DMS79 treated with DMSO at 0.1 percent for 48 hours (cell line): ENCODE data around the gene SSMEM1.
"Not testable (repeated sequence)": the region's sequence is repeated elsewhere in the genome, so short reads cannot be mapped to it uniquely, and the experiment has no call there.

Experiments used
- DNase-seq: peaks from one replicate; lab custom pipeline; 2025; lab: John Stamatoyannopoulos, UW

Gene SSMEM1, protein sequence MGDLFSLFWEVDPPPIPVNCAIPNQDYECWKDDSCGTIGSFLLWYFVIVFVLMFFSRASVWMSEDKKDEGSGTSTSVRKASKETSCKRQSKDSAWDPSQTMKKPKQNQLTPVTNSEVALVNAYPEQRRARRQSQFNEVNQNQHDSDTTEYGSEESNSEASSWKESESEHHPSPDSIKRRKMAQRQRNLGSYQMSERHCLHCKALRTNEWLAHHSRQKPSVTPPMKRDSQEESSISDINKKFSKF

GRCh38 chr7:130207642-130208041 lies at the start of gene SSMEM1:
Gene SSMEM1, plus strand, starts transcription at chr7:130207860. Its CDS starts 51 bp downstream, at chr7:130207911.
- no peak for DNase-seq

GRCh38 chr7:130160023-130160422 lies 47.6 kb upstream of the SSMEM1 start:
- no peak for DNase-seq

DNA sequence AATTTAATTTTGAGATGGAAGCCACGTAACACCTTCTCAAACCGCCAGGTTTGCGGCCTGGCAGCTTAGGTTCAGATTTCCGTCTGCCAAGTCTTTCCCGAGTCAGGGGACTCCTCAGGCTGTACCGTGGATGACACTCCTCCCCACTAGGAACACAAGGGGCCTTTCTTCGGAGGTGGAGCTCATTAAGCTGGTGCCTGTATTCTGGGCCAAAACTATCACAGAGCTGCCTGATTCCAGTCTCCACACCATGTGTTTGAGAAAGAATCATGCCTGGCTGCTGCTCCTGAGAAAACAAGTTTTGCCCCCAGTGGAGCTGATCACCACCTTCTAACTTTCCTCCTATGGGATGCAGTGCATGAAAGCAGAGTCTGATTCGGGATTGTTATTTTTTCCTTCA lies 47.2 kb upstream of the SSMEM1 start:
- no peak for DNase-seq

GRCh38 chr7:130162196-130162595 lies 45.5 kb upstream of the SSMEM1 start:
- no peak for DNase-seq

DNA sequence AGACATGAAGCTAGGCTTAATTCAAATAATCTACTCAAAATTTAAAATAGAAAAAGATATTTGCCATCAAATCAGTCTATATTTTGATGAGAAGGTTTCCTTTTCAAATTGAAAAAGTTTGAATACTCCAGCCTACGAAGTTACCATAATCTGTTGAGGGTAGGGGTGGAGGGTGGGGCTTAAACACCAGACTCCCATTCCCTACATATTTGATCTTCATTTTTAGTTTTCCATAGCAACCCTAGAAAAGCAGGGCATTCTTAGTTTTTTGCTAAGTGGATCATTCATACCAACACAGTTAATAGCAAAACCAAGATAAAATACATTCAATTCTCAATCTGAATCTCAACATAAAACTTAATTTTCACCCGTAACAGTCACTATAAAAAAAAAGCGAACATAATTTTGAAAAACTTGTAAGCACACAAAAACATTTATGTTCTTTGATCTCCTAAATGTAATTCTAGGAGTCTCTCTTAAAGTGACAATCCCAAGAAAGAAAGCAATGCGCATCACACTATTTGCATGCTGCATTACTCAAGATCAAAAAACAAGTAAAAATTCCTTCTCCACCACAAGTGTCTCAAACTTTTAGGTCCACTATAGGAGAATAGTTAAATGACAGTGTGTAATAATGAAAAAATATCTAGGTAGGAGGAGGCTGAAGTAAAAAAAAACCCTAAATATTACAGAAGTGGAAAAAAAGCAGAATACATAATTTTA lies 33.3 kb upstream of the SSMEM1 start:
- DNase-seq: no peak

- DNase-seq: no peak
Observed at GRCh38 chr7:130178251-130178650, 29.4 kb upstream of the SSMEM1 start.

DNA sequence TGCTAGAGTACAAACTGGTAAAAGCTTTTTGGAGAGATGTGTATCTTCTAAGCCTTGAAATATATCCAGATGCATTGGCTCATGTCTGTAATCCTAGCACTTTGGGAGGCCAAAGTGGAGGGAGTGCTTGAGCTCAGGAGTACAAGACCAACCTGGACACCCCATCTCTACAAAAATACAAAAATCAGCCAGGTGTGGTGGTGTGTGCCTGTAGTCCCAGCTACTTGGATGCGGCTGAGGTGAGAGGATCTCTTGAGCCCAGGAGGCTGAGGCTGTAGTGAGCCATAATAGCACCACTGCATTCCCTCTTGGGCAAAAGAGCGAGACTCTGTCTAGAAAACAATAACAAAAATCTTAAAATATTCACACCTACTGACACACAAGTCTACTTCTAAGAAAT lies 28.0 kb upstream of the SSMEM1 start:
- no peak for DNase-seq

DNA sequence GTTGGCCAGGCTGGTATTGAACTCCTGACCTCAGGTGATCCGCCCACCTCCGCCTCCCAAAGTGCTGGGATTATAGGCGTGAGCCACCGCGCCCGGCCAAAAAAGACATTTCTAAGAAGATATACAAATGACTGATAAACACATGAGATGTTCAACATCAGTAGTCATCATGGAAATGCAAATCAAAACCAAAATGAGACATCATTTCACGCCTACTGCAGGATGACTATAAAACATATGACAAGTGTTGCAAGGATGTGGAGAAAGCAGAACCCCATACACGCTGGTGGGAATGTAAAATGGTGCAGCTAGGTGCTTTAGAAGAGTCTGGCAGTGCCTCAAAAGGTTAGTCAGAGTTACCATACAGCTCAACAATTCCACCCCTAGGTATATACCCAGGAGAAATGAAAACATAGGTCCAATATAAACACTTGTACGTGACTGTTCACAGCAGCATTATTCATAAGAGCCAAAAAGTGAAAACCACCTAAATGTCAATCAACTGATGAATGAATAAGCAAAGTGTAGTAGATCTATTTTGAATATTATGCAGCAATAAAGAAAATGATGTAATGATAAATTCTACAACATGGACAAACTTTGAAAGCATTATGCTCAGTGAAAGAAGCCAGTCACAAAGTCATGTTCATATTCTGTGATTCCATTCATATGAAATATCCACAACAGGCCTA lies 26.9 kb upstream of the SSMEM1 start:
- no peak for DNase-seq

DNA sequence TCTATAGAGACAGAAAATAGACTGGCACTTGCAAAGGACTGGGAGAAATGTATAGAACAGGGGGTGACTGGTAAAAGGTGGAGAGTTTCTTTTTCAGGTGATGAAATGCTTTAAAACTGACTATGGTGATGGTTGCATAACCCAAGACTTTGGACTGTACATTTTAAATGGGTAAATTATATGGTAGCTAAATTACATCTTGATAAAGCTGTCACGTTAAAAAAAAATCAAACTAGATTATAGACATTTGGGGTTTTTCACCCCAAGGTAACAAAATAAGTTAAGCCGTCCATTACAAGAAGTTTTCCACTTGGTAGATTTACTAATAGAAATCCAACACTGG lies 26.4 kb upstream of the SSMEM1 start:
- DNase-seq: no peak

GRCh38 chr7:130182990-130183389 lies 24.7 kb upstream of the SSMEM1 start:
- no peak for DNase-seq

GRCh38 chr7:130184349-130184748 lies 23.3 kb upstream of the SSMEM1 start:
- not testable (repeated sequence) for DNase-seq

DNA sequence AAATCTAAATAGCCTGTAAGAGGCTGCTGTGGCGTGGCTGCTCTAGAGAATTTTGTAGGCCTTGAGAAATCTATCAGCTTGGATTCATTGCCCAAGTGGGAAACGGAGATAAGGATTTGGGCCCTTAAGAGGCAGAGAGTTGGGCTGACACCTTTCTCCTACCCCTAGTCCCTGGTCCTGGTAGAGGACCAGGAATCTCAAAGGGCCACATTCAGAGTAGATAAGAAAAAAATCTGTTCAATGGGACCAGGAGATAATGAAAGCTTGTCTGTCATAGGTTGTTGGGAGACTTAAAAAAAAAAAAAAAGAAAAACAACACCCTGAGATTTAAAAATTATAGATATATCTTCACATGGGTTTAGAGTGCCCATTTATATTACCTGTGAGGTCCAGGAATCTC lies 20.3 kb upstream of the SSMEM1 start:
- DNase-seq: no peak

- DNase-seq: no peak
Observed at GRCh38 chr7:130189343-130189742, 18.3 kb upstream of the SSMEM1 start.

DNA sequence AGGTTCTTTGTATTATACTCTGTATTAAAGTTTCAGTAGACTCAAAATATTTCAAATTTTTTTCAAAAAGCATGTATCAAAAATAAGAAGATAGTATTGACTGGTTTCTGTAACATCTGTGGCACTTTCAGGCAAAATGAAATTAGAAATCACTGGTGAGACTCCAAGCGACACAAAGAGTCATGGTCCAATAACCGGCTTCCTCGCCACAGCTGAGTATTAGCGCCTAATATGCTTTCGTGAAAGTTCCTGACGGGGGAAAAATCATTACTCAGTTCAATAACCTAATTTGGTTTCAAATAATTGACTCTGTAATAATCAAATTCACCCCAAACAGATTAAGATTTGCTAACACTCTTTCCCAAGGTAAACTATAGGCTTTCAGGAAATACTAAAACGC lies 15.9 kb upstream of the SSMEM1 start:
- DNase-seq: no peak

GRCh38 chr7:130195396-130195795 lies 12.3 kb upstream of the SSMEM1 start:
- DNase-seq: no peak

GRCh38 chr7:130196476-130196875 lies 11.2 kb upstream of the SSMEM1 start:
- DNase-seq: no peak

GRCh38 chr7:130197094-130197493 lies 10.6 kb upstream of the SSMEM1 start:
- DNase-seq: no peak

DNA sequence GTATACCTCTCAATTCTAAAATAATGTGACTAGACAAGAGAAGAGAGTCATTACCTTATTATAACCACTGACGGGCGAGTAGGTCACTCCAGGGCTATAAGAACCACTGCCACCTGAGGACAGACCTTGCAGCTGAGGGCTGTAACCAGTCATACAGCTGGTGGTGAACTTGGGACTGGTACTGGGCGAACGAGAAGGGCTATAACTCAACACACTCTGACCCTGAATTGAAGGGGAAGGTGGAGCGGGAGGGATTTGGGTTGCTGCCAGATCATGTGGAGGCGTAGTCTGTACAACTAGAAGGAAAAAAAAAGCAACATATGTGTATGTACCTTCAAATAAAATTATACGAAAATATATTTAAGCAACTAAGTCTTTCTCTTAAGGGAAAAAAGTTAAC lies 5.9 kb upstream of the SSMEM1 start:
- DNase-seq: no peak

DNA sequence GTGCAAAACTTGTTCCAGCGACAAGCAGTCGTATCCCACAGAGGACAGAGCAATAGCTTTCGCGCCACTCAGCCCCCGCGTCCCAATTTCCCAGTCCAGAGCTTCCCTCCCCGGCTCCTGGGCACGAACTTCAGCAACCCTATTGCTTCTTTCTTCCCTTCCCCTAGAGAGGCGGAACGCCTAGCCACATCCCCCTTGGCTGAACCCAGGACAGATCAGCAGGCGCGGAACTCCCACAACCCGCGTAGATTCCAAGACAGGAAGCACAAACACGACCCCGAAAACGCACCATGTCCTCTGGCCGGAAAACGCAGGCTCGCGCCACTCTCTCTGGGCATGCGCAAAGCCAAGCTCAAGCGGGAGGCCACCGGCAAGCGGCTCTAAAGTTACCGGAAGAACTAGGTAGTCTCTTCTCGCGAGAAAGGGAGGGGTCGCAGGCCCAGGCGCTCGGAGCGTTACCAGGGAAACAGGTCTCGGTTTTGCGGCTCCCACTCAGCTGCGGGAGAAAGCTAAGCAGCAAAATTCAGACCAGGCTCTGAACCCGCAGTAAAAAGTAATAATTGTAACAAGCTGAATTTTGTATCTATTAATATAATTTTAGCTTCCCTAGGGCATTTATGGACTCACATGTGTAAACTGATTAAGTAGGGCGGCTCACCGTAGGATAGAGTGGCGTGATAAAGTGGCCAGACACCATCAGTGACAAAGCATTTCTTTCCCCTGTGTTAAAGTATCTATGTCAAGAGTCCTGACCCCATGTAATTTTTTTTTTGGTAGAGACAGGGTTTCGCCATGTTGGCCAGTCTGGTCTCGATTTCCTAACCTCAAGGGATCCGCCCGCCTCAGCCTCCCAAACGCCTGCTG lies 2.3 kb upstream of the SSMEM1 start, which contains the start of gene TMEM209:
Gene TMEM209 (minus strand): TSS at position 323 of the 864 bp plus-strand sequence. CDS start 31 bp downstream, at position 292.
- DNase-seq: peak; percentile 99

GRCh38 chr7:130207033-130207432 lies 627 bp upstream of the SSMEM1 start:
- no peak for DNase-seq

- no peak for DNase-seq
Observed at GRCh38 chr7:130208516-130208915, 856 bp downstream of the SSMEM1 start.
